ENCODE data around the gene SARS1. TPM values are rescaled to one million over a fixed set of nuclear protein-coding genes. Genes with fewer than 3 reads are reported as not detected.

The SARS1 gene
- total RNA-seq, 4 donors from 2014 or later: 109 to 151 (median 132) TPM

DNA sequence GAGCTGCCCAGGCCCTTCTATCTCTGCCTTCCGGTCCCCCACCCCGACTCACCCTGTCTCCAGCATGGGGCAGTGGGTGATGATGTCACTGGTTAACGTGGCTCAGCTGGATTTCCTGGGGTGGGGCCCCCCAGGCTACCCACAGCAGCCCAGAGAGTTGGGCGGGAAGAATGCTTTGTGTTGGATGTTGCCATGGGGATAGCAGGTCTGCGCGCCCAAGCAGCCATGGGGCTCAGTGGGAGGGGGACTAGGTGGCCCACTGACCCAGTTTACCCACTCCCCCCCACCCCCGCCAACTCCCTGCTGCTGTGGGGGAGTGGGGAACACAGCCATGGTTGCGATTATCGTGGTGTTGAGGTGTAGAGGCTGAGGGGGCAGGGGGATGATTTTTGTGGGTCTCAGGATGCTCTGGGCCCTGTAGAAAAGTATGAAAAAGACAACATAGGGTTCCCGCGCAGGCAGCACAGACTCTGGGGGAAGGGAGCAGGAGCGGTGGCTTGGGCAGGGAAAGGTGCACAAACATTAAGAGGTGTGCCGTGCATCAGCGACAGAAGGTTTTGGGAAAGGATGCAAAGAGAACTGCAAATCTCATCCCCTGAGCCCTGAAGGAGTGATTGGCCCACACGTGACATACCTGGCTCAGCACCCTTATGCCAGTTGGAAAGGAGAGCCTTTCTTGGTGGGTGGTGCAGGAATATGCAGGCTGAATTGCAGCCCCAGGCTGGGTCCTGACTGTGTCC is 44.1 kb downstream of the SARS1 start:
- no peak for DNase-seq (ENCODE audit: low spot score)
- TF ChIP-seq, protein P1, sequence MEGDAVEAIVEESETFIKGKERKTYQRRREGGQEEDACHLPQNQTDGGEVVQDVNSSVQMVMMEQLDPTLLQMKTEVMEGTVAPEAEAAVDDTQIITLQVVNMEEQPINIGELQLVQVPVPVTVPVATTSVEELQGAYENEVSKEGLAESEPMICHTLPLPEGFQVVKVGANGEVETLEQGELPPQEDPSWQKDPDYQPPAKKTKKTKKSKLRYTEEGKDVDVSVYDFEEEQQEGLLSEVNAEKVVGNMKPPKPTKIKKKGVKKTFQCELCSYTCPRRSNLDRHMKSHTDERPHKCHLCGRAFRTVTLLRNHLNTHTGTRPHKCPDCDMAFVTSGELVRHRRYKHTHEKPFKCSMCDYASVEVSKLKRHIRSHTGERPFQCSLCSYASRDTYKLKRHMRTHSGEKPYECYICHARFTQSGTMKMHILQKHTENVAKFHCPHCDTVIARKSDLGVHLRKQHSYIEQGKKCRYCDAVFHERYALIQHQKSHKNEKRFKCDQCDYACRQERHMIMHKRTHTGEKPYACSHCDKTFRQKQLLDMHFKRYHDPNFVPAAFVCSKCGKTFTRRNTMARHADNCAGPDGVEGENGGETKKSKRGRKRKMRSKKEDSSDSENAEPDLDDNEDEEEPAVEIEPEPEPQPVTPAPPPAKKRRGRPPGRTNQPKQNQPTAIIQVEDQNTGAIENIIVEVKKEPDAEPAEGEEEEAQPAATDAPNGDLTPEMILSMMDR (IDR thresholded peaks at IDR 0.05): no peak
- ATAC-seq (ENCODE audit: low FRiP score): no peak

DNA sequence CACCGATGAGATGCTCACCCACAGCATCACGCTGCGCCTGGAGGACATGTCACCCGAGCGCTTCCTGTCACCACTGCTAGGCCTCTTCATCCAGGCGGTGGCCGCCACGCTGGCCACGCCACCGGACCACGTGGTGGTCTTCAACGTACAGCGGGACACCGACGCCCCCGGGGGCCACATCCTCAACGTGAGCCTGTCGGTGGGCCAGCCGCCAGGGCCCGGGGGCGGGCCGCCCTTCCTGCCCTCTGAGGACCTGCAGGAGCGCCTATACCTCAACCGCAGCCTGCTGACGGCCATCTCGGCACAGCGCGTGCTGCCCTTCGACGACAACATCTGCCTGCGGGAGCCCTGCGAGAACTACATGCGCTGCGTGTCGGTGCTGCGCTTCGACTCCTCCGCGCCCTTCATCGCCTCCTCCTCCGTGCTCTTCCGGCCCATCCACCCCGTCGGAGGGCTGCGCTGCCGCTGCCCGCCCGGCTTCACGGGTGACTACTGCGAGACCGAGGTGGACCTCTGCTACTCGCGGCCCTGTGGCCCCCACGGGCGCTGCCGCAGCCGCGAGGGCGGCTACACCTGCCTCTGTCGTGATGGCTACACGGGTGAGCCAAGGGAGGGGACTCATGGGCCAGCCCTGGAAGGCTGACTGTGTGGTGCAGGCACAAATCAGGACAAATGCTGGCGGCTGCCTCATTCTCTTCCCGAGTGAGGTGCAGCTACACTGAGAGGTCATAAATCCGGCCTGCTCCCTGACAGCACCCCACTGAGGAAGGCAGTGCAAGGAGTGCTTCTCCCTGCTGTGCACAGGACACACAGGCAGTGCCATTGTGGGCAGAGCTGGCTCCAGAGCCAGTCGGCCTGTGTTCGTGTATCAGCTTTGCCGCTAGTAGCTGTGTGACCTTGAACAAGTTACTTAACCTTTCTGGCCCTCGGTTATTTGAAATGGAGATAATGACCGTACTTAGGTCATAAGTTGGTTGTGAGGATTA is 45.1 kb downstream of the SARS1 start:
- no peak for ATAC-seq (ENCODE audit: low FRiP score)
- DNase-seq (ENCODE audit: low spot score): no peak
- TF ChIP-seq, protein P1 (IDR thresholded peaks at IDR 0.05): no peak

DNA sequence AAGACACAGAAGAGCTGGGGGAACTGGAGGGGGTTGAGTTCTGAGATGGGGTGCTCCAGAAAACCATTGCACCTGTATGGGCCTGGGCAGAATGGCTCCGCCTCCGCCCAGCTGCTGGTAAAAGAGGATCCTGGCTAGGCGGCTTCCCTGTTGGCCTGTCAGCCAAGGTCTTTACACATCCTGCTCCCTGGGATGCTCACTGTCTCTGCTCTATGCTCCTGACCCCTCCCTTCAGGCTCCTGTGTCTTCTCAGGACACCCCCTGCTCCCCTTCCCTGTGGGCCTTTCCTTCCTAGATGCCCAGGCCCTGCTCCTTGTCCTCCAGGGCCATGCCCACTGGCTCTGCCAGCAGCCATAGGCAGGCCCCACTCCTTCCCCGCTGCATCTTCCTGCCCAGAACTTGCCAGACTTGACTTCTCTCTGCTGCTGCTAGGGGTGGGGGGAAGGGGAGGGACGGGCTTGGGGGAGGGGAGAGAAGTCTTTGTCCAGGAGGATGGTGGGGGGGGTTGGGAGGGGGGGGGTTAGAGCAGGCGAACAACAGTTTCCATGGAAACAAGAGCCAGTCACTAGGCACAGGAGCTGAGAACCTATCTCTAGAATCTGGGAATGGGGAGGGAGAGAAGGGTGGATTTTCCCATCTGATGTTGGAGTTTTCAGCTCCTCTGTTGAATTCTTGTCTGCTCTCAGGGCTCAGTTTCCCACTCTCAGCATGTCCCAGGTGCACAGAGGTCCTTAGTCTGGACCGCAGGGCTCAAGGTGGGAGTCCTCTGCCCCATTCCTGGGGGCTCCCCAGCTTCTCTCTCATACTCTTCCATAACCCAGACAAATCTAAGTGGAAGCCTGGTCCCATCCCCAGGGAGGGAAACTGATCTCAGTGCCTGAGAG is 46.2 kb downstream of the SARS1 start:
- no peak for ATAC-seq (ENCODE audit: low FRiP score)
- TF ChIP-seq, protein P1 (IDR thresholded peaks at IDR 0.05): no peak
- no peak for DNase-seq (ENCODE audit: low spot score)

DNA sequence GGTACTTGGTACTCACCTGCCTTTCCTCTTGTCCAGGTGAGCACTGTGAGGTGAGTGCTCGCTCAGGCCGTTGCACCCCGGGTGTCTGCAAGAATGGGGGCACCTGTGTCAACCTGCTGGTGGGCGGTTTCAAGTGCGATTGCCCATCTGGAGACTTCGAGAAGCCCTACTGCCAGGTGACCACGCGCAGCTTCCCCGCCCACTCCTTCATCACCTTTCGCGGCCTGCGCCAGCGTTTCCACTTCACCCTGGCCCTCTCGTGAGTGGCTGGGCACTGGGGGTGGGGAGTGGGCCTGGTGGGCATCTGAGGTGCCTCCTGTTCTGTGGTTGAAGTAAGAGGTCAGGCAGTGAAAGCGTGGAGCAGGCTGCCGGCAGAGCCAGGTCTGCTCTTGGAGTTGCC is 47.3 kb downstream of the SARS1 start:
- TF ChIP-seq, protein P1 (IDR thresholded peaks at IDR 0.05): no peak
- DNase-seq (ENCODE audit: low spot score): no peak
- no peak for ATAC-seq (ENCODE audit: low FRiP score)

DNA sequence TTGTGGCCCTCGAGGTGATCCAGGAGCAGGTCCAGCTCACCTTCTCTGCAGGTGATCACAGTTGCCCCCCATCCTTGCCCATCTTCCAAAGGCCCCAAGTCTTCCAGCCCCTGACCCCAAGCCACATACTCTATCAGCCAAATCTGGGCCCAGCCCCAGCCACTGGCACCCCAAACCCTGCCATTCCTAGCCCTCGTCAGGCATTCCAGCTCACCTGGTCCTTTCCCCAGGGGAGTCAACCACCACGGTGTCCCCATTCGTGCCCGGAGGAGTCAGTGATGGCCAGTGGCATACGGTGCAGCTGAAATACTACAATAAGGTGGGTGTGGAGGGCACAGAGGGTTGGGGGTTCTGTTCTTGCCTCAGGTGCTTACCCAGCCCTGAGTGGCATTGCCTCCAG is 47.9 kb downstream of the SARS1 start:
- ATAC-seq (ENCODE audit: low FRiP score) (no peak), DNase-seq (ENCODE audit: low spot score) (no peak)
- TF ChIP-seq, protein P1 (IDR thresholded peaks at IDR 0.05): no peak

DNA sequence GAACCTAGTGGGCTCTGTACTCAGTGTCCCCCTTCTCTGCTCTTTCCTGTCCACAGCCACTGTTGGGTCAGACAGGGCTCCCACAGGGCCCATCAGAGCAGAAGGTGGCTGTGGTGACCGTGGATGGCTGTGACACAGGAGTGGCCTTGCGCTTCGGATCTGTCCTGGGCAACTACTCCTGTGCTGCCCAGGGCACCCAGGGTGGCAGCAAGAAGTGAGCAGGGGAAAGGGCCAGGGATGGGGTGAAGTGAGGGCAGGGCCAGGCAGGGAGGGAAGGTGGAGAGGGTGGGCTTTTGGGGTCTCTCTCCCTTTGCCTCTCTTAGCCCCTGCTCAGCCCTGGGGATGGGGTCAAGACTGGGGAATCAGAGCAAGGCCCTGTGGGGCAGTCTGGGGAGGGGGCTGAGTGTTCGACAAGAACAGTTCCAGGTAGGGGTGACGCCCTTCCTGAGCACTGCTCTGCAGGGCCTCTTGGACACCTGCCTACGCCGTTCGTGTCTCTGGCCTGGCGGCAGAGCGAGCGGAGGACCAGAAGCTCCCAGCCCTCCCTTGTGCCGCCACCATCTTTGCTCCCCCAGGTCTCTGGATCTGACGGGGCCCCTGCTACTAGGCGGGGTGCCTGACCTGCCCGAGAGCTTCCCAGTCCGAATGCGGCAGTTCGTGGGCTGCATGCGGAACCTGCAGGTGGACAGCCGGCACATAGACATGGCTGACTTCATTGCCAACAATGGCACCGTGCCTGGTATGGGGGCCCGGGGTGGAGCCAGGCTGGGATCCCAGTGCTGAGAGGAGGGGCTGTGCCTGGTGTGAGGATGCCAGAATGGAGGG is 48.7 kb downstream of the SARS1 start:
- no peak for ATAC-seq (ENCODE audit: low FRiP score)
- DNase-seq (ENCODE audit: low spot score): no peak
- TF ChIP-seq, protein P1 (IDR thresholded peaks at IDR 0.05): no peak
